ENCODE data around the gene PLXNA4.
A peak's percentile ranks its signal among the peaks of the same experiment; 100 is the strongest.
"Not testable (repeated sequence)": the region's sequence is repeated elsewhere in the genome, so short reads cannot be mapped to it uniquely, and the experiment has no call there.

The PLXNA4 gene, protein sequence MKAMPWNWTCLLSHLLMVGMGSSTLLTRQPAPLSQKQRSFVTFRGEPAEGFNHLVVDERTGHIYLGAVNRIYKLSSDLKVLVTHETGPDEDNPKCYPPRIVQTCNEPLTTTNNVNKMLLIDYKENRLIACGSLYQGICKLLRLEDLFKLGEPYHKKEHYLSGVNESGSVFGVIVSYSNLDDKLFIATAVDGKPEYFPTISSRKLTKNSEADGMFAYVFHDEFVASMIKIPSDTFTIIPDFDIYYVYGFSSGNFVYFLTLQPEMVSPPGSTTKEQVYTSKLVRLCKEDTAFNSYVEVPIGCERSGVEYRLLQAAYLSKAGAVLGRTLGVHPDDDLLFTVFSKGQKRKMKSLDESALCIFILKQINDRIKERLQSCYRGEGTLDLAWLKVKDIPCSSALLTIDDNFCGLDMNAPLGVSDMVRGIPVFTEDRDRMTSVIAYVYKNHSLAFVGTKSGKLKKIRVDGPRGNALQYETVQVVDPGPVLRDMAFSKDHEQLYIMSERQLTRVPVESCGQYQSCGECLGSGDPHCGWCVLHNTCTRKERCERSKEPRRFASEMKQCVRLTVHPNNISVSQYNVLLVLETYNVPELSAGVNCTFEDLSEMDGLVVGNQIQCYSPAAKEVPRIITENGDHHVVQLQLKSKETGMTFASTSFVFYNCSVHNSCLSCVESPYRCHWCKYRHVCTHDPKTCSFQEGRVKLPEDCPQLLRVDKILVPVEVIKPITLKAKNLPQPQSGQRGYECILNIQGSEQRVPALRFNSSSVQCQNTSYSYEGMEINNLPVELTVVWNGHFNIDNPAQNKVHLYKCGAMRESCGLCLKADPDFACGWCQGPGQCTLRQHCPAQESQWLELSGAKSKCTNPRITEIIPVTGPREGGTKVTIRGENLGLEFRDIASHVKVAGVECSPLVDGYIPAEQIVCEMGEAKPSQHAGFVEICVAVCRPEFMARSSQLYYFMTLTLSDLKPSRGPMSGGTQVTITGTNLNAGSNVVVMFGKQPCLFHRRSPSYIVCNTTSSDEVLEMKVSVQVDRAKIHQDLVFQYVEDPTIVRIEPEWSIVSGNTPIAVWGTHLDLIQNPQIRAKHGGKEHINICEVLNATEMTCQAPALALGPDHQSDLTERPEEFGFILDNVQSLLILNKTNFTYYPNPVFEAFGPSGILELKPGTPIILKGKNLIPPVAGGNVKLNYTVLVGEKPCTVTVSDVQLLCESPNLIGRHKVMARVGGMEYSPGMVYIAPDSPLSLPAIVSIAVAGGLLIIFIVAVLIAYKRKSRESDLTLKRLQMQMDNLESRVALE (N-terminal part only)

GRCh38 chr7:132575982-132576720 is at the start of gene PLXNA4:
PLXNA4 (minus strand) TSS chr7:132576470; CDS start chr7:132508693, 67,777 bp downstream.
- DNase-seq (ENCODE audit: low read depth, low spot score), result peak; percentile 24

GRCh38 chr7:132625651-132626050 is 49.4 kb upstream of the PLXNA4 start:
- DNase-seq (ENCODE audit: low read depth, low spot score), result no peak

GRCh38 chr7:132622081-132622480 is 45.8 kb upstream of the PLXNA4 start:
- no peak for DNase-seq (ENCODE audit: low read depth, low spot score)

- no peak for DNase-seq (ENCODE audit: low read depth, low spot score)
These were observed 43.7 kb upstream of the PLXNA4 start for GRCh38 chr7:132619967-132620366.

- DNase-seq (ENCODE audit: low read depth, low spot score), result no peak
These were observed 42.7 kb upstream of the PLXNA4 start for GRCh38 chr7:132618956-132619305.

GRCh38 chr7:132618271-132618955 is 42.1 kb upstream of the PLXNA4 start:
- DNase-seq (ENCODE audit: low read depth, low spot score), result peak; percentile 37

DNA sequence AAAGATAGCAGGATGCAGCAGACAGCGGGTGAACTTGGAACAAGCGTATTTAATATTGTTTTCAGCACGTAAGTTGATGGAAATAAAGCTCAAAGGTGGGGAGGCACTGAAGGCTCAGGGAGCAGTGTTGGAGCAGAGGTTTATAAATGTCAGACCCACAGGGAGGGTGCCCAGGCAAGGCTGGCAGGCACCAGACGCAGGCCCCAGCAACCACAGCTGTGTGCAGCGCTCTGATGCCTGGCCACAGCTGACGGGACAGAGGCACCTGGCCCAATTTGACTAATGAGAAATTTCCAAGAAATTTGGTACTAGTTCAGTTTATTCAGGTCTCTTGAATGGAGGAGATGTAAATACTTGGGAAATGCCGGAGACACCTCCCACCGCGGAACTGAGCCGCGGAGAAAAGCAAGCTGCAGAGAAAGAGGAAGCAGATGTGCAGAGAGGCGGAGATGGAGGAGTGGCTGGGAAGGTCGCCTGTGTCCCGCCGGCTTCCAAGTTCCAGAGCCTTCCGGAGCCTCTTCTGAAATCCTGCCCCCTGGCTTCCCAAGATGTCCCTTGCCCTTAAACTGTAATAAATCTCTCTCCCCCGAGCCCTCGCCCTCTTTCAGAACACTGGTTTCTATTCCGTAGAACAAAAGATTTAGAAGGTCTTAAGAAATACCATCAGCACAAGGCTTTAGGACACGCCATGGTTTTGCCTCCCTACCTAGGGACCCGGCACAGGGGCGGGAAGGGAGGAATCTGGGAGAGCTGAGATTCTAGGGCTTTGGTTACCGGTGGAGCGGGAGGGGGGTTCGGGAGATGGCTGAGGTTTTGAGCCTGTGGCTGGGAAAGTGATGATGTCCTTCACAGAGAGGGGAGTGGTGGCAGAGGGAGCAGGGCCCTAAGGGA is 38.4 kb upstream of the PLXNA4 start:
- DNase-seq (ENCODE audit: low read depth, low spot score), result peak; percentile 79

- no peak for DNase-seq (ENCODE audit: low read depth, low spot score)
These were observed 37.5 kb upstream of the PLXNA4 start for GRCh38 chr7:132613737-132614136.

DNA sequence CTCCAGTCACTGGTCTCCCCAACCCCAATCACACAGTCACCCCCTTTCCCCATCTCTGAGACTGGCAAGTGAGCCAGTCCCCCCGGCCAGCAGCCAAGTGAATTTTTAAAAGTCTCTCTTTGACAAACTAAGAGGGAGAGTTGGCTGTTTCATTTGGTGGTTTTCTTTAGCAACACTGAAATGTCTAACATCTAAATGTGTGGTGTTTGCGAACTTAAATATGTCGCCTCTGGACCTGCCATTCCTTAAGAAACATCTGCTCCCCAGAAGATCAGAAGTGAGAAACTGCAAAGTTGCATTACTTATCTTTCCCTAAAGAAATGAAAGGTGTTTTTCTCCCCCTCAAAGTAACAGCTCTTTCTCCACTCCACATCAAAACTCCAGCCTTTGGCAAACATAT is 34.7 kb upstream of the PLXNA4 start:
- no peak for DNase-seq (ENCODE audit: low read depth, low spot score)

GRCh38 chr7:132609906-132610520 is 33.7 kb upstream of the PLXNA4 start:
- DNase-seq (ENCODE audit: low read depth, low spot score), result no peak

DNA sequence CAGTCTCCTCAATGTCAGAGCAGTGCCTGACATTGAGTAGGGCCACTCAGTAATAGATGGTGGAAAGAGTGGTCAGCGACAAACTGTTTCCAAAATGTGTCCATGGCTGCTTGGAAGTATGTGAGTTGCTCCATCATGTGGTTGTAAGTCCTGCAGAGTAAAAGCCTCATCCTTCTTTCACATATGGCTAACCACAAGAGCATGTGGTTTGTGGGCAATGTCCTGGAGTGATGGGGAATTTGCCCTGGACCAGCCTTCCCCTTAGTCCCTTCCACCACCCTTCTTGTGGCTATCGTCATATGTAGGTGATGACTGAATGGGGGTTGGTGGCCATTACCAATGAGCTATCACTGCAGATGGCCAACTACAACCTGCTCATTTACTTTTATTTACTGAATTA is 33.0 kb upstream of the PLXNA4 start:
- DNase-seq (ENCODE audit: low read depth, low spot score), result no peak

DNA sequence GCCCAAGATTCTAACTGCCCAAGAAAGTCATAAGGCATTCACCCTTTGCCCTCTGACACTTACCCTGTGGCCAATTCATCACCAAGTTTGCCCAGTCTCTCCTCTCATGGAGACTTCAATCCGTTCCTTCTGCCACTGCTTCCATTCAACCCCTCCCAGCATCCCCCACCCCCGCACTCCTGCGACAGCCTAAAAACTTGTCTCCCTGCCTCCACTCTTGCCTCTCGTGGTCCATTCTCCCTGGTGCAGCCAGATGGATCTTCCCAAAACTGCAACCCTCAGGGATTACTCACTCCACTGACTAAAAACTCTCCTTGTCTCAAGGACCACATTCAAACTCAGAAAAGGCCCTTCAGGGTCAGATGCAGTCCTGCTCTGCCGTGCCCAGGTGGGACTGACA is 32.3 kb upstream of the PLXNA4 start:
- no peak for DNase-seq (ENCODE audit: low read depth, low spot score)

- no peak for DNase-seq (ENCODE audit: low read depth, low spot score)
These were observed 31.4 kb upstream of the PLXNA4 start for GRCh38 chr7:132607656-132608055.

DNA sequence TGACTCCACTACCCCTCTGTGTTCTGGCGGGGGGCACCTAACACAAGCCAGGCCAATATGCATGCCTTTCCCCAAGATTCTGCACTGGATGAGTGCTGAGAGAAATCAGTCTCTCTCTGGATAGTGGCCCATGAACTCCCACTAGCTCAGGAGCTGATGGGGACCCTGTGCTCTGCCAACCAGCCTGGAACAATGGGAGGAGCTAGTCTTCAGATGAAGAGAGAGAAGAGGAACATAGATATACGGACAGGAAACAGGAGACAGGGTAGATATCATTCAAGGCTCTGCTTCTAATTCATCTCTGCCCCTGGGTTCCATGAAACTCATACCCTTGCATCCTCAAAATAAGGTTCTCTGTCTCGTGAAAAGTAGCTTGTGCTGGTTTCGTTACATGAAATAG is 27.9 kb upstream of the PLXNA4 start:
- DNase-seq (ENCODE audit: low read depth, low spot score), result no peak

DNA sequence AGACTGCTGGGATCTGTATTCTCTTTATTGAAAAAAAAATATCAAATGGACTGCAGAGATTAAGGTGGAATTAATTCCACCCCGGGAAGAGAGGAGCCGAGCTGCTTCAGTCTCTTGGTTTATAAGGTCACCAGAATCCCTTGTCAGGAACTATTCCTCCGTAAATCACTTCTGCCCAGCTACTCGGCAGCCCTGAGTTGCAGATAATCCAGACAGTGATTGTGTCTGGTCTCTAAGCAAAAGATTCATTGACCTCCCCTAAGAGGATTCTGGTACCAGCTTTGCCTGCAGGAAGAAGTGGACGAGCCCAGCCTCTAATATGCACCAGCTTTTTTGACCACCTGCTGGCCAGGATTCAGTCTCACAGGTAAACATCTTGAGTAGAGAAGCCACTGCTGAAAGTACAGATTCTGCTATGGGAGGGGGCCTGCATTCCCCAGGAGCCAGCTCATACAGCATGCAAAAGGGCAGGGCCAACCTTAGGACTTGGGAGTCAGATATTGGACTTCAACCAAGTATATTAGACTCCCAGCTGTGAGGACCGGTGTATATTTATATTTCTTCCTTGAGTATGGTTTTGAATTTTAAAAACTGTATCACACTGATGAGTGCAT is 27.1 kb upstream of the PLXNA4 start:
- peak; percentile 19 for DNase-seq (ENCODE audit: low read depth, low spot score)

GRCh38 chr7:132601783-132602182 is 25.5 kb upstream of the PLXNA4 start:
- no peak for DNase-seq (ENCODE audit: low read depth, low spot score)

DNA sequence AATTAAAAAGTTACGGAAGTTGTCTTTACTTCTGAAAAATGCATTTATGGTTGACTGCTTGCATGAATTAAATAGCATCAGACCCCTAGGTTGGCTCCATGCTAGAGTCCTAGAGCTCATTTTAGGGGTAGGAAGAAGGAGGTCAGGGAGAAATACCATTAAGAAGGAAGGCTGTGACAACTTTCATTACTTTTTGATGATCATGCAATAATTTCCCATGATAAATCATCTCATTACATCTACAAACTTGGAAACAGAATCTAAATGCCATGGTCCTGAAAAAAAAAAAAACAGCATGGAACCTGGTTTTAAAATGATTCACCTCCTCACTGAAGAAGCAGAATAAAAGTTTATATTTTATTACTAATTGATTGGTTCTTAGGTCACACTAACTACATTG is 20.3 kb upstream of the PLXNA4 start:
- DNase-seq (ENCODE audit: low read depth, low spot score), result no peak

DNA sequence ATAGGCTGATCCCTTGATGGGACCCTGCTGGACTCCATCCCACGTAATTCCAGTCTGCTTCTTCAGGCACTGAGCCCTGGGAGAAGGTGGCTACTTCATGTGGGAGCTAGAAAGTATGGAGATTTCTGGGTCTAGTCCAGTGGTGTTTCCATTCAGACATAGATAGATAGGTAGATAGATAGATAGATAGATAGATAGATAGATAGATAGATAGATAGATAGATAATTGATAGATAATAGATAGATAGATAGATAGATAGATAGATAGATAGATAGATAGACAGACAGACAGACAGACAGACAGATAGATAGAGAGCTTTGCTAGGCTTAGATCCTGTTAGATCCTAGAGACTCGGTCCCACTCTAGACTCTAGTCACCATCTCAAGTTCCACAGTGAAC is 18.5 kb upstream of the PLXNA4 start:
- not testable (repeated sequence) for DNase-seq (ENCODE audit: low read depth, low spot score)

DNA sequence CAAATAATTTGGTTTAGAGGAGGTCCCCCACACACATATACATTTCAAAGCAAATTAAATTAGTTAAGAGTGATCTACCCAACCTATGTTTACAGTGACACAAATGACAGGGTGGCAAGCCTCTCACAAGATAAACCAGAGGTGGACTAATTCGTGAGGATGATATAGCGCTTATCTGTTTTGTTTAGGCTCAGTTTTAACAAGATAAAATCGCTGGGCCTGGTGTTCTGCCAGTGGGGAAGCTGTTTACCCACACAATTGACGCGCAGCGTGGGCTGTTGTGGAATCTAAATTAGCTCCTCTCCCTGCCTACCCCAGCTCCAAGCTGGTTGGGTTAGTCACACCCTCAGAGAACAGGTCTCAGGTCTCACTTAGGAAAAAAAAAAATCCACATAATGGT is 16.7 kb upstream of the PLXNA4 start:
- no peak for DNase-seq (ENCODE audit: low read depth, low spot score)
